ENCODE results near the gene SLC12A9. TPM values are rescaled to one million over a fixed set of nuclear protein-coding genes. Genes with fewer than 3 reads are reported as not detected.

The SLC12A9 gene
- total and polyA plus RNA-seq, 2 of the 8 experiments (the other 6 are each of a cell fraction or from before 2014, with no cell fraction given), result 31.4 to 40.1 TPM

- H3K9ac ChIP-seq (replicated peaks in 1 of 4; ENCODE audit: extremely low read depth in 1 of 4, low read depth in 3 of 4, low read length in 3 of 4), result peak overlapping the region in 3 of 4 experiments; percentile 63 to 82 (median 78); a peak in 6 of 7 replicates
- peak overlapping the region; percentile 94; the same call in 1 of the 2 replicates for H4K8ac ChIP-seq (ENCODE audit: extremely low read depth, insufficient read depth, low read length)
- peak overlapping the region; percentile 88; the same call in 1 of the 2 replicates for H2BK15ac ChIP-seq (ENCODE audit: low read length)
- no peaks in the 10 kb centered on the region for H3K79me2 ChIP-seq (ENCODE audit: control insufficient read depth in 1 of 2, insufficient read depth in 2 of 2, low read length in 2 of 2)
- H3K56ac ChIP-seq (replicated peaks; ENCODE audit: insufficient read length, low read depth, low read length), result peak overlapping the region; percentile 93
- H3K4me1 ChIP-seq (replicated peaks in 1 of 4; ENCODE audit: control insufficient read depth in 3 of 4, insufficient read depth in 4 of 4, low read length in 3 of 4), result peaks cover 3 to 10% (median 8%) of the 10 kb centered on the region in 4 experiments
- 7% methylated on average over 37 of the region's 37 CpGs; no CpG with 5 or more reads in 1 of the 2 experiments for WGBS, 2 experiments (ENCODE audit: extremely low coverage in 1 of 2, insufficient coverage in 1 of 2, insufficient read length in 1 of 2, insufficient replicate concordance in 2 of 2, low coverage in 1 of 2, low lambda C conversion rate in 2 of 2, missing lambda C conversion rate in 1 of 2)
- peak overlapping the region; percentile 92 to 93 for H3K4me2 ChIP-seq (ENCODE audit: insufficient read depth in 1 of 2, low read depth in 2 of 2, low read length in 2 of 2)
- H3K4me3 ChIP-seq (ENCODE audit: extremely low read depth in 1 of 4, insufficient read depth in 2 of 4, low read depth in 3 of 4, low read length in 4 of 4), result peak overlapping the region; percentile 29 to 67 (median 56)
- no peak overlapping the region for H3K14ac ChIP-seq (ENCODE audit: insufficient read length)
- DNase-seq (ENCODE audit: low read depth in 1 of 2, low spot score in 2 of 2), result peak; percentile 83 to 88
- H3K27ac ChIP-seq (ENCODE audit: low read depth, low read length), result peak overlapping the region; percentile 94
- H2BK20ac ChIP-seq (ENCODE audit: low read length), result no peak overlapping the region
- ChIA-PET POLR2A (ENCODE audit: partially characterized antibody) (interaction anchor here (0.6 to 3.3 kb wide), 14 partner anchors 10 to 138 kb away, joined by 3 to 53 read pairs (median 5); partner anchors contain the start of genes EPHB4, POP7, SLC12A9 and SRRT), CTCF (ENCODE audit: partially characterized antibody) (interaction anchor here (0.6 to 7.0 kb wide), 7 partner anchors 9 to 132 kb away, joined by 3 to 55 read pairs (median 6); partner anchors contain the start of genes POP7 and SLC12A9)
- no peaks in the 10 kb centered on the region for H3K9me3 ChIP-seq (ENCODE audit: insufficient read depth in 2 of 2, low read depth in 1 of 2, low read length in 1 of 2)
- H3K4ac ChIP-seq (replicated peaks; ENCODE audit: insufficient read length, low read depth, low read length), result peak overlapping the region; percentile 99
- H4K91ac ChIP-seq (replicated peaks; ENCODE audit: insufficient read length, low read length), result peak overlapping the region; percentile 81
- H2BK12ac ChIP-seq (ENCODE audit: low read depth, low read length), result peak overlapping the region; percentile 88; the same call in 1 of the 2 replicates
- no peak overlapping the region for H3K23ac ChIP-seq (ENCODE audit: insufficient read length)
- H2BK120ac ChIP-seq (replicated peaks; ENCODE audit: low read depth, low read length), result peak overlapping the region; percentile 96
- H3K27me3 ChIP-seq (replicated peaks in 1 of 4; ENCODE audit: control insufficient read depth in 3 of 4, extremely low read depth in 1 of 4, insufficient read depth in 3 of 4, low read length in 3 of 4), result no peaks in the 10 kb centered on the region
- H4K5ac ChIP-seq (ENCODE audit: insufficient read length, low read depth, low read length), result peak overlapping the region; percentile 99
- peak overlapping the region; percentile 97 for H3K18ac ChIP-seq (ENCODE audit: extremely low read depth, low read length)
- no peaks in the 10 kb centered on the region for H4K20me1 ChIP-seq (replicated peaks in 1 of 2; ENCODE audit: control insufficient read depth in 1 of 2, insufficient read depth in 2 of 2, low read length in 2 of 2)
- no peaks in the 10 kb centered on the region for H3K36me3 ChIP-seq (ENCODE audit: control insufficient read depth in 2 of 4, insufficient read depth in 4 of 4, low read length in 3 of 4)
- peaks cover 3% of the 10 kb centered on the region; the same call in 1 of the 2 replicates for H3K23me2 ChIP-seq (ENCODE audit: low read depth, low read length)
- H3K79me1 ChIP-seq (ENCODE audit: low read depth, low read length), result peaks cover 6% of the 10 kb centered on the region; the same call in 1 of the 2 replicates
- H2BK5ac ChIP-seq (ENCODE audit: low read depth, low read length), result peak overlapping the region; percentile 95
- H2AK5ac ChIP-seq (ENCODE audit: low read depth, low read length), result peak overlapping the region; percentile 20; the same call in 1 of the 2 replicates
- FAIRE-seq, result no peak
- 0 out of 2 replicates have a peak overlapping the region, but pooled peaks have one; percentile 93 for H2AFZ ChIP-seq (ENCODE audit: low read length)
- TF ChIP-seq HDAC2 (IDR thresholded peaks at IDR 0.05; ENCODE audit: borderline replicate concordance in 1 of 2, low read depth in 2 of 2, low read length in 2 of 2) (no peak), SRF (IDR thresholded peaks at IDR 0.05; ENCODE audit: low read depth, low read length) (no peak), ATF3 (IDR thresholded peaks at IDR 0.05; ENCODE audit: insufficient read depth, low read depth, low read length) (peak; percentile 63), RBBP5 (IDR thresholded peaks at IDR 0.05; ENCODE audit: borderline replicate concordance, low read depth, low read length) (peak; percentile 39; the same call in 1 of the 2 replicates), CHD1 (IDR thresholded peaks at IDR 0.05; ENCODE audit: low read depth, low read length) (peak; percentile 54; the same call in 1 of the 2 replicates), CTBP2 (IDR thresholded peaks at IDR 0.05; ENCODE audit: borderline replicate concordance, insufficient read depth, insufficient read length, low read length) (no peak), SP1 (IDR thresholded peaks at IDR 0.05; ENCODE audit: low read depth, low read length) (0 out of 2 replicates have a peak, but pooled peaks have one; percentile 56), KDM1A (IDR thresholded peaks at IDR 0.05; ENCODE audit: borderline replicate concordance, low read length) (peak; percentile 28; the same call in 1 of the 2 replicates), TAF1 (IDR thresholded peaks at IDR 0.05; ENCODE audit: low read depth, low read length) (peak; percentile 63)
Observed at GRCh38 chr7:100837099-100837836, 15.2 kb upstream of the SLC12A9 start.
